Peyer's patch (tissue), 4 donors: ENCODE data around the gene DIAPH2.

Experiments used
- POLR2A ChIP-seq, 2 donors: fragments of 450-650 bp; IDR thresholded peaks; one replicate each; pipeline ENCODE4 v1.5.1; 2017; ENCODE audit warnings: antibody characterized with exemption in 2 of 2, mild to moderate bottlenecking in 2 of 2, moderate library complexity in 2 of 2
- TF ChIP-seq, protein P1 (sequence below), 6 experiments: fragments of 450-650 bp in 4 of 6; fragments of 200-600 bp in 2 of 6; sonication (generic) in 1 of 6; IDR thresholded peaks; one replicate each; pipeline ENCODE4 v1.5.1; 2017 to 2019; ENCODE audit warnings: antibody characterized with exemption in 6 of 6, mild to moderate bottlenecking in 3 of 6, moderate library complexity in 1 of 6

DNA sequence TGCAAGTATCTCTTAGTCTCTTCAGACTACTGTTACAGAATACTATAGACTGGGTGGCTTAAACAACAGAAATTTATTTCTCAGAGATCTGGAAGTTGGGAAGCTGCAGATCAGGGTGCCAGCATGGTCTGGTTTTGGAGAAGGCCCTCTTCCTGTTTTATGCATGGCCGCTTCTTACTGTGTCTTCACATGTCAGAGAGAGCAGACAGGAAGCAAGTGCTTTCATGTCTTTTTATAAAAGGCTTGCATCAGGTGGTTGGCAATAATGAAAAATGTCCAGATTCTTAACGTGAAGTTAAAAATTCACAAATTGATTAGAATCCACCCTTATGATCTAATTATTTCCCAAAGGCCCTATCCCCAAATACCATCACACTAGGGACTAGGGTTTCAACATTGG, 484.0 kb downstream of the DIAPH2 start:
- TF ChIP-seq POLR2A (IDR thresholded peaks at IDR 0.05): no peak
- TF ChIP-seq, protein P1, sequence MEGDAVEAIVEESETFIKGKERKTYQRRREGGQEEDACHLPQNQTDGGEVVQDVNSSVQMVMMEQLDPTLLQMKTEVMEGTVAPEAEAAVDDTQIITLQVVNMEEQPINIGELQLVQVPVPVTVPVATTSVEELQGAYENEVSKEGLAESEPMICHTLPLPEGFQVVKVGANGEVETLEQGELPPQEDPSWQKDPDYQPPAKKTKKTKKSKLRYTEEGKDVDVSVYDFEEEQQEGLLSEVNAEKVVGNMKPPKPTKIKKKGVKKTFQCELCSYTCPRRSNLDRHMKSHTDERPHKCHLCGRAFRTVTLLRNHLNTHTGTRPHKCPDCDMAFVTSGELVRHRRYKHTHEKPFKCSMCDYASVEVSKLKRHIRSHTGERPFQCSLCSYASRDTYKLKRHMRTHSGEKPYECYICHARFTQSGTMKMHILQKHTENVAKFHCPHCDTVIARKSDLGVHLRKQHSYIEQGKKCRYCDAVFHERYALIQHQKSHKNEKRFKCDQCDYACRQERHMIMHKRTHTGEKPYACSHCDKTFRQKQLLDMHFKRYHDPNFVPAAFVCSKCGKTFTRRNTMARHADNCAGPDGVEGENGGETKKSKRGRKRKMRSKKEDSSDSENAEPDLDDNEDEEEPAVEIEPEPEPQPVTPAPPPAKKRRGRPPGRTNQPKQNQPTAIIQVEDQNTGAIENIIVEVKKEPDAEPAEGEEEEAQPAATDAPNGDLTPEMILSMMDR (IDR thresholded peaks at IDR 0.05): no peak
